Kidney (tissue), 14 donors: ENCODE results near the gene DTYMK. TPM values are rescaled to one million over a fixed set of nuclear protein-coding genes. Genes with fewer than 3 reads are reported as not detected.
A peak's percentile ranks its signal among the peaks of the same experiment; 100 is the strongest.

Source experiments
- DNase-seq, 5 donors: peaks; one replicate each; pipeline ENCODE4 v3.0.0-alpha.2; 2013 to 2020
- FAIRE-seq: peaks from 2 replicates; lab custom pipeline; 2012; peaks lifted over from hg19 to GRCh38; lab: Jason Lieb, UNC
- H3K27ac ChIP-seq, 2 donors: one replicate each; pipeline ENCODE4 v1.7.0; 2013; ENCODE audit warnings: low read depth in 2 of 2, low read length in 2 of 2, inconsistent platforms in 1 of 2
- H3K27me3 ChIP-seq: one replicate; pipeline ENCODE4 v1.7.1; 2013; ENCODE audit warnings: low read length, inconsistent platforms; ENCODE audit not compliant: control insufficient read depth, insufficient read depth
- H3K36me3 ChIP-seq, 3 donors: one replicate each; pipeline versions ENCODE4 v1.7.0 to v1.7.1; 2013; ENCODE audit warnings: low read length in 3 of 3, control low read depth in 1 of 3, inconsistent platforms in 1 of 3; ENCODE audit not compliant: insufficient read depth in 3 of 3, control insufficient read depth in 2 of 3
- H3K4me1 ChIP-seq, 3 donors: one replicate each; pipeline versions ENCODE4 v1.7.0 to v1.7.1; 2013; ENCODE audit warnings: low read length in 3 of 3, inconsistent platforms in 1 of 3, low read depth in 1 of 3; ENCODE audit not compliant: control insufficient read depth in 2 of 3, insufficient read depth in 2 of 3
- H3K4me3 ChIP-seq, 3 donors: one replicate each; pipeline versions ENCODE4 v1.7.0 to v1.8.1; 2013; ENCODE audit warnings: low read length in 3 of 3, control low read depth in 1 of 3, inconsistent platforms in 1 of 3
- H3K9ac ChIP-seq, 3 donors: one replicate each; pipeline versions ENCODE4 v1.7.0 to v1.7.1; 2013; ENCODE audit warnings: low read length in 3 of 3, control low read depth in 1 of 3, inconsistent platforms in 1 of 3
- H3K9me3 ChIP-seq, 3 donors: one replicate each; pipeline versions ENCODE4 v1.7.0 to v1.7.1; 2013; ENCODE audit warnings: low read length in 3 of 3, control low read depth in 1 of 3, inconsistent platforms in 1 of 3; ENCODE audit not compliant: control insufficient read depth in 2 of 3, insufficient read depth in 1 of 3
- CTCF ChIP-seq: IDR thresholded peaks from 3 replicates; pipeline ENCODE4 v1.5.1; 2012; ENCODE audit warnings: mild to moderate bottlenecking, moderate library complexity, borderline replicate concordance; ENCODE audit not compliant: insufficient read depth; ENCODE audit errors: extremely low read depth
- intact Hi-C: fragments of 100-400 bp; cut with DNase I; formaldehyde crosslinking; loops from one replicate; pipeline ENCODE4 v1.11.1; 2022
- polyA plus RNA-seq: library from polyadenylated mRNA; stranded (reverse); fragments of 350-450 nt; fragmentation: Illumina TruSeq; extraction: RNeasy Lipid Tissue Mini Kit (QIAGEN cat#74804); gene quantifications from one replicate; pipeline ENCODE4 v1.2.3, GENCODE V29; 2014; ENCODE audit warnings: low read depth, low replicate concordance; ENCODE audit not compliant: insufficient read depth
- total RNA-seq: library from RNA; stranded (reverse); fragmentation: NEBNext Ultra II Directional; extraction: Animal tissue kit (Norgen Biotek cat#: 25700); gene quantifications from one replicate; pipeline ENCODE4 v1.2.1, GENCODE V29; 2021
- donor health status: control.
- donor health status: control.
- donor health status: control.
- donor health status: control.
- donor health status: control.
- donor health status: DM: yes; HTN: yes; CAD: no.
- donor health status: Normal renal cell carcinoma (clear cell type).

Gene DTYMK
- total and polyA plus RNA-seq, 2 donors from 2014 or later: 19.0 to 27.1 TPM

DNA sequence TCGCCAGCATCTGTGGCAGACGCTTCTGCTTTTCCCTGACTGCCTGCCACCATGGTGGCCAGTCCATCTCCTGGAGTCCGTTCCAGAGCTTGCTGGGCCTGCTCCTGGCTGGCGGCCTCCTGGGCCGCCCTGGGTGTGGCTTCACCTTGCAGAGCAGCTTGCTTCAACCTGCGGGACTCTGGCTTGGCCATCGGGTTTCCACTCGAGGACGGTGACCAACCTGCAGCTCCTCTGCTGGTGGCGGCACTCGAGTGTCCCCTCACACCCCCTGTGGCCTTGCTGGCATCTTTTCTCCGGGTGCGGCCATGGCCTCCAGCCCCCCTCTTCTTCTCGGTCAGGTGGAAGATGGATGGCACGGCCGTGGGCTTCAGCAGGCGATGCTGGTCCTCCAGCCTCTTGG lies 53.1 kb downstream of the DTYMK start:
- peaks cover 5 to 14% (median 6%) of the 10 kb centered on the region in 3 donors for H3K36me3 ChIP-seq
- no peak overlapping the region for H3K9ac ChIP-seq
- no peaks in the 10 kb centered on the region for H3K9me3 ChIP-seq
- FAIRE-seq (no peak), DNase-seq (peak in 1 of 5 donors; percentile 67)
- intact Hi-C loops: no loop called here
- H3K27me3 ChIP-seq: no peaks in the 10 kb centered on the region
- H3K27ac ChIP-seq: no peak overlapping the region
- H3K4me1 ChIP-seq: peaks cover 1 to 7% (median 6%) of the 10 kb centered on the region in 3 donors
- TF ChIP-seq CTCF: no peak
- no peak overlapping the region for H3K4me3 ChIP-seq

DNA sequence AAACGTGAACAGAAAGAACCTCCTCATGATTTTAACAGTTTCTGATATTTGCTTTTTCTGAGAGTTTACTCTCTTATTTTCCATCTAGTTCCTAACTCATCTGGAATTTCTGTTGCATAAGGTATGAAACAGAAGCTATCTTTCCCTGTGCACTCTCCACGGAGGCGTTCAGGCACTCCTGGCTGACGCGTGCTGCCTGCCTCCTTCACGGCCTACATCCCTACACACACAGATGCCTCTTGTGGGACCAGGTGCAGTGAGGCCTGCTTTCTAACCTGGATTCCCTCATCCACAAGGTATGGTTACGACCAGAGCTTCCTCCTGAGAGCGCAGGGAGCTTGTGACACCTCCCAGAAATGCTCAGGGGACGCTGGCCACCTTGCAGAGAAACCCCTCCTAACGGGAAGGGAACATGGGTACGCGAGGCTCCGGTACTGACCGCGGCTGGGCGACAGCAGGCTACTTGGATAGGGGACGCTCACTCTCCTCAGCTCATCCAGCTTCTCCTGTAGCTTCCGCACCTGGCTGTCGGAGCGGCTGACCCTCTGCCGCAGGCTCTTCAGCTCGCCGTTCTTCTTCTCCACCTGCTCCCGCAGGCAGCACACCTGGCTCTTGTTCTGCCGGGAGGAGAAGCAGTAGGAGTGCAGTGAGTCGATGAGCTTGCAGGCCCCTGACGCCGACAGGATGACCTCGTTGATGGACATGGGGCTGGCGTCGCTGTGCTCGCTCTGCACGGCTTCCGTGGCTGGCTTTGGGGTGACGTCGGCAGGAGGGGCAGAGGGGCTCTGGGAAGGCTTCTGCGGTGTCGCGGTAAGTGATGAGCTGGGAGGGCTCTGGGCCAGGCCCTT lies 53.9 kb downstream of the DTYMK start:
- Histone ChIP-seq H3K9me3 (no peaks in the 10 kb centered on the region), H3K4me1 (peaks cover 0 to 14% (median 6%) of the 10 kb centered on the region in 3 donors), H3K9ac (no peak overlapping the region), H3K27ac (no peak overlapping the region), H3K27me3 (no peaks in the 10 kb centered on the region), H3K36me3 (peaks cover 5 to 14% (median 6%) of the 10 kb centered on the region in 3 donors), H3K4me3 (no peak overlapping the region)
- TF ChIP-seq CTCF: no peak
- FAIRE-seq (no peak), DNase-seq (peak in 1 of 5 donors; percentile 62)
- intact Hi-C loops: no loop called here

GRCh38 chr2:241629762-241630435 lies 56.7 kb downstream of the DTYMK start:
- Histone ChIP-seq H3K9me3 (no peaks in the 10 kb centered on the region), H3K9ac (no peak overlapping the region), H3K27me3 (no peaks in the 10 kb centered on the region), H3K27ac (peak overlapping the region; percentile 1 to 28), H3K4me3 (no peak overlapping the region), H3K4me1 (peaks cover 0 to 12% (median 8%) of the 10 kb centered on the region in 3 donors), H3K36me3 (peaks cover 5 to 14% (median 6%) of the 10 kb centered on the region in 3 donors)
- intact Hi-C loops: no loop called here
- peak in 3 of 5 donors; percentile 42 to 61 (median 55) for DNase-seq
- no peak for TF ChIP-seq CTCF
- FAIRE-seq: no peak
